Measurements from ENCODE around the gene LYPD6B.

- TF ChIP-seq CTCF (IDR thresholded peaks at IDR 0.05; ENCODE audit: poor library complexity) (no peak), EZH2 (IDR thresholded peaks at IDR 0.05; ENCODE audit: borderline replicate concordance) (no peak)
Measured at GRCh38 chr2:149192427-149192826, 153.9 kb downstream of the LYPD6B start.

Data from hepatocyte (in vitro differentiated cells).